Right lobe of liver (tissue), 4 donors: ENCODE measurements around the gene EXPH5.

Experiments used
- POLR2A ChIP-seq: fragments of 450-650 bp; IDR thresholded peaks from one replicate; pipeline ENCODE4 v1.6.1; 2017; ENCODE audit warnings: antibody characterized with exemption, mild to moderate bottlenecking
- TF ChIP-seq, protein P1 (sequence below), 4 donors: fragments of 200-600 bp in 3 of 4; fragments of 450-650 bp in 1 of 4; IDR thresholded peaks; one replicate each; pipeline versions ENCODE4 v1.5.1 to v1.8.0; 2016 to 2022; ENCODE audit warnings: antibody characterized with exemption in 4 of 4, mild to moderate bottlenecking in 2 of 4
- donor health status: DM: no; HTN: no; CAD: no.
- donor health status: DM: no; HTN: no; CAD: no.
- donor health status: DM: no; HTN: yes; CAD: no.

DNA sequence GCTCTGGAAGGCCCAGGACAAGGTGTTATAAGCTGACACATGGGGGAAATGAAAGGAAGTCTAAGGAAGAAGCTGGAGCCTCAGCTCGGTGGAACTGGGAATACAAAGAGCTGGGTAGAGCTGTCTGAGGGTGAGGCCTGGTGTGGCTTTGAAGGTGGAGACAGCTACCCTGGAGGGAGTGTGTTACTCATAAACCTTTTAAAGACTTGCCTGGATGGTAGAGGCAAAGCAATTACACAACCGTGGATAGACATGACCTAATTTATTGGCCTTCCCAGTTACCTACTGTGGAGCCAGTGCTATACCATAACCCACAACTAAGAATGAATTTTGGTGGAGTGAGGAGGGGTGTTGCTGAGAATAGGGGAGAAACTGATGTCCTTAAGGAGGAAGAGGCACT lies 22.6 kb downstream of the EXPH5 start:
- TF ChIP-seq, protein P1, sequence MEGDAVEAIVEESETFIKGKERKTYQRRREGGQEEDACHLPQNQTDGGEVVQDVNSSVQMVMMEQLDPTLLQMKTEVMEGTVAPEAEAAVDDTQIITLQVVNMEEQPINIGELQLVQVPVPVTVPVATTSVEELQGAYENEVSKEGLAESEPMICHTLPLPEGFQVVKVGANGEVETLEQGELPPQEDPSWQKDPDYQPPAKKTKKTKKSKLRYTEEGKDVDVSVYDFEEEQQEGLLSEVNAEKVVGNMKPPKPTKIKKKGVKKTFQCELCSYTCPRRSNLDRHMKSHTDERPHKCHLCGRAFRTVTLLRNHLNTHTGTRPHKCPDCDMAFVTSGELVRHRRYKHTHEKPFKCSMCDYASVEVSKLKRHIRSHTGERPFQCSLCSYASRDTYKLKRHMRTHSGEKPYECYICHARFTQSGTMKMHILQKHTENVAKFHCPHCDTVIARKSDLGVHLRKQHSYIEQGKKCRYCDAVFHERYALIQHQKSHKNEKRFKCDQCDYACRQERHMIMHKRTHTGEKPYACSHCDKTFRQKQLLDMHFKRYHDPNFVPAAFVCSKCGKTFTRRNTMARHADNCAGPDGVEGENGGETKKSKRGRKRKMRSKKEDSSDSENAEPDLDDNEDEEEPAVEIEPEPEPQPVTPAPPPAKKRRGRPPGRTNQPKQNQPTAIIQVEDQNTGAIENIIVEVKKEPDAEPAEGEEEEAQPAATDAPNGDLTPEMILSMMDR (IDR thresholded peaks at IDR 0.05), result no peak
- TF ChIP-seq POLR2A, result no peak
